ENCODE results near the gene ARHGAP5. TPM values are rescaled to one million over a fixed set of nuclear protein-coding genes. Genes with fewer than 3 reads are reported as not detected.

The ARHGAP5 gene
- total RNA-seq, 1 donor from 2014 or later: 140 TPM

- peaks cover 34% of the 10 kb centered on the region for H3K36me3 Mint-ChIP-seq (ENCODE audit: low read depth, unreplicated experiment)
- peaks cover 57% of the 10 kb centered on the region for H3K79me2 ChIP-seq (ENCODE audit: insufficient read depth, low read length)
- H2AFZ ChIP-seq (ENCODE audit: low read depth, low read length): no peak overlapping the region
- H3K36me3 ChIP-seq (ENCODE audit: insufficient read depth, low read length): no peaks in the 10 kb centered on the region
- H3K4me3 Mint-ChIP-seq (ENCODE audit: unreplicated experiment): no peak overlapping the region
- no peak overlapping the region for H3K4me3 ChIP-seq (ENCODE audit: insufficient read depth, low read depth, low read length)
- no peak overlapping the region for H3K4me2 ChIP-seq (ENCODE audit: low read length)
- peaks cover 2% of the 10 kb centered on the region for H3K4me1 Mint-ChIP-seq (ENCODE audit: low read depth, unreplicated experiment)
- TF ChIP-seq CTCF (IDR thresholded peaks at IDR 0.05; ENCODE audit: insufficient read depth, low read depth, low read length): no peak
- TF ChIP-seq EZH2 (IDR thresholded peaks at IDR 0.05; ENCODE audit: insufficient read depth, low read length): no peak
- H3K9me3 ChIP-seq (ENCODE audit: insufficient read depth, low read depth, low read length): no peaks in the 10 kb centered on the region
- peaks cover 2% of the 10 kb centered on the region for H3K9me3 Mint-ChIP-seq (ENCODE audit: unreplicated experiment)
- no peak overlapping the region for H3K27ac Mint-ChIP-seq (ENCODE audit: unreplicated experiment)
- H3K27me3 Mint-ChIP-seq (ENCODE audit: low read depth, unreplicated experiment): no peaks in the 10 kb centered on the region
- FAIRE-seq: peak; percentile 58
- H3K27ac ChIP-seq (ENCODE audit: low read depth, low read length): no peak overlapping the region
- H4K20me1 ChIP-seq (ENCODE audit: insufficient read depth, low read length): peaks cover 16% of the 10 kb centered on the region
- H3K9ac ChIP-seq (ENCODE audit: low read length): no peak overlapping the region
- H3K4me1 ChIP-seq (ENCODE audit: insufficient read depth, low read length): peaks cover 3% of the 10 kb centered on the region
- peak; percentile 59 for DNase-seq (ENCODE audit: low read depth)
- H3K27me3 ChIP-seq (ENCODE audit: insufficient read depth, low read length): no peaks in the 10 kb centered on the region
These were observed 57.5 kb downstream of the ARHGAP5 start for GRCh38 chr14:32134448-32135097.

- no peak overlapping the region for H3K9ac ChIP-seq (ENCODE audit: low read length)
- peaks cover 2% of the 10 kb centered on the region for H3K9me3 Mint-ChIP-seq (ENCODE audit: unreplicated experiment)
- peaks cover 54% of the 10 kb centered on the region for H3K79me2 ChIP-seq (ENCODE audit: insufficient read depth, low read length)
- no peak overlapping the region for H3K27ac ChIP-seq (ENCODE audit: low read depth, low read length)
- no peak for TF ChIP-seq CTCF (IDR thresholded peaks at IDR 0.05; ENCODE audit: insufficient read depth, low read depth, low read length)
- TF ChIP-seq EZH2 (IDR thresholded peaks at IDR 0.05; ENCODE audit: insufficient read depth, low read length): no peak
- no peak for FAIRE-seq
- no peaks in the 10 kb centered on the region for H3K4me1 ChIP-seq (ENCODE audit: insufficient read depth, low read length)
- H3K4me3 Mint-ChIP-seq (ENCODE audit: unreplicated experiment): no peak overlapping the region
- H3K4me2 ChIP-seq (ENCODE audit: low read length): no peak overlapping the region
- peaks cover 14% of the 10 kb centered on the region for H4K20me1 ChIP-seq (ENCODE audit: insufficient read depth, low read length)
- H3K27ac Mint-ChIP-seq (ENCODE audit: unreplicated experiment): no peak overlapping the region
- peaks cover 1% of the 10 kb centered on the region for H3K4me1 Mint-ChIP-seq (ENCODE audit: low read depth, unreplicated experiment)
- H3K27me3 Mint-ChIP-seq (ENCODE audit: low read depth, unreplicated experiment): no peaks in the 10 kb centered on the region
- H2AFZ ChIP-seq (ENCODE audit: low read depth, low read length): no peak overlapping the region
- no peaks in the 10 kb centered on the region for H3K36me3 ChIP-seq (ENCODE audit: insufficient read depth, low read length)
- H3K4me3 ChIP-seq (ENCODE audit: insufficient read depth, low read depth, low read length): no peak overlapping the region
- no peaks in the 10 kb centered on the region for H3K9me3 ChIP-seq (ENCODE audit: insufficient read depth, low read depth, low read length)
- H3K36me3 Mint-ChIP-seq (ENCODE audit: low read depth, unreplicated experiment): peaks cover 31% of the 10 kb centered on the region
- no peaks in the 10 kb centered on the region for H3K27me3 ChIP-seq (ENCODE audit: insufficient read depth, low read length)
- DNase-seq (ENCODE audit: low read depth): no peak
These were observed 59.1 kb downstream of the ARHGAP5 start for GRCh38 chr14:32136027-32136825.
